ENCODE measurements around the gene GPR155.

DNA sequence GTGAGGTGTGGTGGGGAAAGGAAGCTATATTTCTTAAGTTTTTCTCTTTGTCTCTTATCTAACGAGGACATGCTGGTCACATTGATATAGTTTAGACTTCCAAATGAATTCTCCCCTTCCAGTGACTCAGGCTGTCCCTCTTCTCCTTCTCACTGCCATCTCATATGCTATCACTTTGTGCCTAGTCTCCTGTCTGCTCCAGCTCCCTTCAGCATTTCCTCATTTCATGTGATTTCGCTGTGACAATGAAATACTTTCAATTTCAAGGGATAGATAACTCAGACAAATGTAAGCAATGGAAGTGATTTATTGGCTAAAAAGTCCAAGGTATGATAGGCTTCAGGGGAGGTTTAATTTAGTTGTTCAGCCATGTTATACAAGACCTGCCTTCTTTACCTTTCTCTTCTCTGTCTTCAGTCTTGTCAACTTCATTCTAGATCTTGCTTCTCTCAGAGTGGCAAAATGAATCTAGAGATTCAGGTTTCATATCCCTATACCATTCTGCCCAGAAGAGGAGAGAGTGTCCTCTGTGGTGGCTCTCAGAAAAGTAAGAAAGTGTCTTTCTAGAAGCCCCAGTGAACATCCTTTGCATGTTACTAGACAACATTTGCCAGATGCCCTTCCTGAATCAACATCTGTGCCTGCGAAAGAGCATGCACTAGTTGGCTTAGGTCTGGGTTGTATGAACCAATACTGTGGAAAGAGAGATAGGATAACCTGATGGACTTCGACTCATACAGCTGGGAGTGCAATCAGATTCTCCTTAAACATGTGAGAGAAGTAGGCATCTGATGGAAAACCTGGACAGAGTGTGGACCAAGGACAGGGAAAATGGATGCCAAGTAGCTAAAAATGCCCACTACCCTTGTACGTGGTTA is 29.9 kb upstream of the GPR155 start:
- TF ChIP-seq GATA2 (IDR thresholded peaks at IDR 0.05; ENCODE audit: low read depth, low read length), result no peak
- TF ChIP-seq GATA3 (IDR thresholded peaks at IDR 0.05; ENCODE audit: low read depth, low read length), result no peak
